HepG2 (cell line): ENCODE measurements around the gene ATP8B1.

Source experiments
- ATF7 ChIP-seq, 2 experiments: fragments of 450-650 bp in 1 of 2; sonication (generic) in 1 of 2; formaldehyde crosslinking in 1 of 2; IDR thresholded peaks; 2 replicates each; pipeline versions ENCODE4 v1.4.0 to v1.6.1; 2016 to 2020; ENCODE audit warnings: antibody characterized with exemption in 1 of 2, mild to moderate bottlenecking in 1 of 2, missing genetic modification reagents in 1 of 2
- CEBPB ChIP-seq: IDR thresholded peaks from 2 replicates; pipeline ENCODE4 v1.6.1; 2011; ENCODE audit warnings: low read depth, low read length, improper control_type of control experiment, borderline replicate concordance
- SIN3A ChIP-seq: IDR thresholded peaks from 2 replicates; pipeline ENCODE4 v1.6.1; 2011; ENCODE audit warnings: low read depth, mild to moderate bottlenecking, control low read depth, low read length, borderline replicate concordance
- ZNF589 ChIP-seq: sonication (generic); formaldehyde crosslinking; conservative IDR thresholded peaks from 2 replicates; pipeline ENCODE4 v1.8.0; 2022; ENCODE audit warnings: mild to moderate bottlenecking, moderate library complexity, missing genetic modification reagents
- TF ChIP-seq, protein P1 (sequence below): sonication (generic); formaldehyde crosslinking; IDR thresholded peaks from 2 replicates; pipeline ENCODE4 v1.8.0; 2022; ENCODE audit warnings: missing genetic modification reagents, low read depth, mild to moderate bottlenecking, borderline replicate concordance
- TF ChIP-seq, protein P2 (sequence below): sonication (generic); formaldehyde crosslinking; IDR thresholded peaks from 2 replicates; pipeline ENCODE4 v1.5.0; 2020; ENCODE audit warnings: mild to moderate bottlenecking, missing genetic modification reagents, moderate library complexity
- TF ChIP-seq, protein P3 (sequence below): sonication (generic); formaldehyde crosslinking; IDR thresholded peaks from 2 replicates; pipeline ENCODE4 v1.4.0; 2020; ENCODE audit warnings: missing genetic modification reagents

DNA sequence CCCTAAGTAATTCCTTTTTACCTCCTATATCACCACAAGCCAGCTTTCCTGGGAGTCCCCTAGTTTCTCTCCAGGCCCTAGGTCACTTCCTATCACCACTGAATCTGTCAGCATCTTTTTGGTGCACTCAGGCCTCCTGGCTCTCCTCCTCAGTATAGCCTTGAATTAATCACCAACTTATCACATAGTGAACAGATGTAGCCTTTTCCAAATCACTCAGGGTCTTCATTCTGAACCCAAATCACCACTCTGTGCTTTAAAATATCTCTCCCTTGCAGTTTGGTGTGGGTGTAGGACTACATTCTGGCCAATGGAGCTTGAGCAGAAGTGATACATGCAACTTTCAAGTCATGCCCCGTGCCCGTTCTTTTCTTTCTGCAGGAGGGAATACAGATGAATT is 29.6 kb upstream of the ATP8B1 start:
- TF ChIP-seq, protein P1, sequence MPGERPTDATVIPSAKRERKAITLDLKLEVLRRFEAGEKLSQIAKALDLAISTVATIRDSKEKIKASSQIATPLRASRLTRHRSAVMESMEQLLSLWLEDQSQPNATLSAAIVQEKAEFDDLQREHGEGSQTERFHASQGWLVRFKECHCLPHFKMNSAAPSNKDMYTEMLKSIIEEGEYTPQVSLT (CRISPR knock-in tag): no peak
- TF ChIP-seq ATF7 (IDR thresholded peaks at IDR 0.05) (no peak), ATF7 (CRISPR knock-in tag; IDR thresholded peaks at IDR 0.05) (no peak), ZNF589 (CRISPR knock-in tag) (no peak), SIN3A (no peak), CEBPB (no peak)
- TF ChIP-seq, protein P2, sequence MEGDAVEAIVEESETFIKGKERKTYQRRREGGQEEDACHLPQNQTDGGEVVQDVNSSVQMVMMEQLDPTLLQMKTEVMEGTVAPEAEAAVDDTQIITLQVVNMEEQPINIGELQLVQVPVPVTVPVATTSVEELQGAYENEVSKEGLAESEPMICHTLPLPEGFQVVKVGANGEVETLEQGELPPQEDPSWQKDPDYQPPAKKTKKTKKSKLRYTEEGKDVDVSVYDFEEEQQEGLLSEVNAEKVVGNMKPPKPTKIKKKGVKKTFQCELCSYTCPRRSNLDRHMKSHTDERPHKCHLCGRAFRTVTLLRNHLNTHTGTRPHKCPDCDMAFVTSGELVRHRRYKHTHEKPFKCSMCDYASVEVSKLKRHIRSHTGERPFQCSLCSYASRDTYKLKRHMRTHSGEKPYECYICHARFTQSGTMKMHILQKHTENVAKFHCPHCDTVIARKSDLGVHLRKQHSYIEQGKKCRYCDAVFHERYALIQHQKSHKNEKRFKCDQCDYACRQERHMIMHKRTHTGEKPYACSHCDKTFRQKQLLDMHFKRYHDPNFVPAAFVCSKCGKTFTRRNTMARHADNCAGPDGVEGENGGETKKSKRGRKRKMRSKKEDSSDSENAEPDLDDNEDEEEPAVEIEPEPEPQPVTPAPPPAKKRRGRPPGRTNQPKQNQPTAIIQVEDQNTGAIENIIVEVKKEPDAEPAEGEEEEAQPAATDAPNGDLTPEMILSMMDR (CRISPR knock-in tag): no peak
- TF ChIP-seq, protein P3, sequence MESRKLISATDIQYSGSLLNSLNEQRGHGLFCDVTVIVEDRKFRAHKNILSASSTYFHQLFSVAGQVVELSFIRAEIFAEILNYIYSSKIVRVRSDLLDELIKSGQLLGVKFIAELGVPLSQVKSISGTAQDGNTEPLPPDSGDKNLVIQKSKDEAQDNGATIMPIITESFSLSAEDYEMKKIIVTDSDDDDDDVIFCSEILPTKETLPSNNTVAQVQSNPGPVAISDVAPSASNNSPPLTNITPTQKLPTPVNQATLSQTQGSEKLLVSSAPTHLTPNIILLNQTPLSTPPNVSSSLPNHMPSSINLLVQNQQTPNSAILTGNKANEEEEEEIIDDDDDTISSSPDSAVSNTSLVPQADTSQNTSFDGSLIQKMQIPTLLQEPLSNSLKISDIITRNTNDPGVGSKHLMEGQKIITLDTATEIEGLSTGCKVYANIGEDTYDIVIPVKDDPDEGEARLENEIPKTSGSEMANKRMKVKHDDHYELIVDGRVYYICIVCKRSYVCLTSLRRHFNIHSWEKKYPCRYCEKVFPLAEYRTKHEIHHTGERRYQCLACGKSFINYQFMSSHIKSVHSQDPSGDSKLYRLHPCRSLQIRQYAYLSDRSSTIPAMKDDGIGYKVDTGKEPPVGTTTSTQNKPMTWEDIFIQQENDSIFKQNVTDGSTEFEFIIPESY: no peak
